NOMO-1 treated with DMSO at 0.1 percent for 48 hours (cell line): ENCODE results near the gene DKK2.
A peak's percentile ranks its signal among the peaks of the same experiment; 100 is the strongest.

Experiments
- DNase-seq: peaks from one replicate; lab custom pipeline; 2025; ENCODE audit not compliant: unreplicated experiment; lab: John Stamatoyannopoulos, UW

The DKK2 gene

DNA sequence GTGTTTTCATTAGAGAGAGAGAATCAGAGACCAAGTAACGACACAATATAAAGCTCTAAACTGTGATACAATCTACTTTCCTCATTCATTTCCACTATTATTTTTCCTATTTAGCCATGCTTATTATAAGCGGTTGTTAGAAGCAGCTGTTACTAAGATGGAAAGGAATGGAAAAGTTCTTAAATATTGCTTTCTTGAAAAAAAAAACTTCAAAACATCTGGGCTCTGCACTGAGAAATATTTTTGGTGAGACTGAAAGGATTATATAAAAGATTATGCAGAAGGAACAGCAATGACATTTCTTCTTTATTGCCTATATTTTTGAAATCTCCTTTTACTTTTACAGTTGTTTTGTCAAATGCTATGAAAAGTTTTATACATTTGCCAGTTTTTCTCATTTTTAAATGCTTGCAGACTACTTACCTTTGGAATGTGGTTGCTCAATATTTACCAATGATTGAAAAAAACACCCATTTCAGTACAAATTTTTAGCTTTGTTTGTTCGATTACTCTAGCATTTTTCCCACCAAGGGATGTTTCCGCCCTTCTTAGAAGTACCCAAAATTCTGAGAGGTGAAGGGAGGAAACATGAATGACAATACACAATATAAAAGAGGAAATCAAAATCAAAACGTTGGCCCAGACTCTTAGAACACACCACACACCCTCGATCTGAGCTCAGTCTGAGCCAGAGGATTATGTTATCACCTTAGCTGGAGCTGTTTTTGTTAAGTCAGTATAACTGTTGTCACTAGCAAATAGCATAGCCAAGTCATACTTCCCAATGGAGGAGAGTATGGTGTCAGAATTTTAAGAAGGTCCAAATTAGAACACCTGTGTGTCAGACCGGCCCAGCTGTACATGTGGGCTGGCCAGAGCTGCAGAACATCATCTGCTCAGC lies 18.4 kb downstream of the DKK2 start:
- no peak for DNase-seq

DNA sequence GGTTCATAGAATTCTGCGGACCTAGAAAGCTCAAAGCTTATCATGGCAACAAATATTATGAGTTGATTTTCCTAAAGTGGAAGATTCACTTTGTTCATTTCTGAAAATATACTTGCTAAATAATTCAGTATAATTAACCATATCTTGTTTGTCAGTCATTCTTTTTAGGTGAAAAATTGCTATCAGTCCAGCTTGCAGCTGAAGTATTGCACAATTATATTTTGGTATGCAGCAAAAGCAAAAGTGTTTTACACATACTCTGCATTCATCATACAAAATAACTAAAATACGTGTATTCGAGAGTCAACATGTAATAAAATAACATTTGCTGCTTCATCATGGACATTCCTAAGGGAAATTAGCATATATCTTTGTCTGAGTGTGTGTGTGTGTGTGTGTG lies 24.8 kb downstream of the DKK2 start:
- DNase-seq: no peak

DNA sequence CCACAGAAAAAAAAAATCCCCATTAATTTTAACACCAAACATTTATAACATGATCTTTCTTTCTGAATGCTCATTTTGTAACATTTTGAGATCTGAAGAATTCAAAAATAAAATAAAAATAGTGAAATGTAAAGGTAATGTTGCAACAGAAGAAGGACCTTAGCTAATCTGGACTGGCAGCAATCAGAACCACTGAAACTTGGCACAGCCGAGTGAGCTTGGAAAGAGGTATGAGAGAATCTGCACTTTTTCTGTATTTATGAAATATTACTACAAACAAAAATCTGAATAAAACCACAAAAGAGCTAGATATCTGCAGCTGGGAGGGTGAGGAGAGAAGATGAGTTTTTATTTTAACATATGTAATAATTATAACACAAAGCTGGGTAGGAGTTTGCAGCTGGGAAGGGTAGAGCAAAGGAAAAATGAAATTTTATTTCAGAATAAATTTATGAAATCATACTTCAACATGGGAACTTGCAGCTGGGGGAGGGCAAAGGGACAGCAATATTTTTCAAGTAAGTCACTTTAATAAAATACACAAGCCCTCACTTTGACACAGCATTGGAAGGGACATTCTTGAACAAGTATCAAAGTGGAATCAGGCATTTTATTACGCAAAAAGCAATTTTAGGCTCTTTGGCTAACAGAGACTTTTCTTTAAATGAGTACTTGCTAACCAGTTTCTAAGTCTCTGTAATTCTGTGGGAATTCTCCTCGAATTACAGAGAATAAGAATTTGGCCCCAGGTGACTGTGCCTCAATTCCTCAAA lies 26.7 kb downstream of the DKK2 start:
- DNase-seq: no peak

DNA sequence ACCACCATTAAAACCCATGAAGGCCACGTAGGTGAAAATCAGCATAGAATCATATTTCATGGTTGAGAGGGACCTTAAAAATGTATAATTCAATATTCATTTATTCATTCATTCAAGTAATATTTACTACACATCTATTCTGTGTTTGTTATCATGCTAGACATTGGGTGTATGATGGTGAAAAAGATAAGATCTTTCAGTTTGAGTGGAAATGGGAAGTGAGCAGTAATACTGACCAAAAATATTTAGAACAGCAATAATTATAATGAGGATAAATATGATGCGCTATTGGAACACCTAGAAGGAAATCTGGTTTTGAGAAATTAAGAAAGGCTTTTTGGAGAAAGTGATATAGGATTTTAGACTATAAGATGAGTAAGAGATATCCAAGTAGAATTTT lies 28.0 kb downstream of the DKK2 start:
- DNase-seq: no peak

DNA sequence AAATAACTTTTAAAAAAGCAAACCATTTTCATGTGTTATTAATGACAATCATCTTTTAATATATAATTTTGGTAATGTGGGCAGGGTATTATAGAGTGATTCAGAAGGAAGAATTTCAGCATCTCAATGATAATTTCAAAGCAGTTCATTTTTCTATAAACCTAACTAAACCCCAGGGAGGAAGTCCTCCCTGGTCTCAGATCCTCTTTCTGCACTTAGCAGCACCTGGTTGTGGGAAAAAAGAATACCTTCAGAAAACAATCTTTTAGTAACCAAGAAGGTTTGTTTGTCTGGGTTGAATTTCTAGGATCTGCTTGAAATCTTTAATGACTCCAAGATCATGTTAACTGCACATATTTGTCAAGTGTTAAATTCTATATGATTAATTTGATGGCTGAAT lies 29.9 kb downstream of the DKK2 start:
- peak; percentile 43 for DNase-seq

DNA sequence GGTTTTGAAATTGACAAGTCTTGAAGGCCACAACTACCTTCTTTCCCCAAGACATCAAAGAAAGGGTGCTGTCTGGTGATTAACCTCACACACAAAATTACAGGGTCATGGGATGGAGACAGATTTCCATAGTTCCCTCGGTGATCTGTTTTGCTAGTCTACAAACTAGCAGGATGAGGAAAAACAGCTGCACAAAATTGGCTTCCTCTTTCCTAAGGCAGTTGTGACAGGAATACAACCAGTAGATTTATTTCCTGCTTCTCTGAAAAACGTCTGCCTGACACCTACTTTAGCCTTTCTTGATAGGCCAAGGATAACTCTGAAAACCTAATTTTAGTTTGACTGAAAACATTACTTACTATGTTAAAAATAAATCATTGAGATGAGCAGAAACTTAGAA lies 39.6 kb downstream of the DKK2 start:
- peak; percentile 83 for DNase-seq

DNA sequence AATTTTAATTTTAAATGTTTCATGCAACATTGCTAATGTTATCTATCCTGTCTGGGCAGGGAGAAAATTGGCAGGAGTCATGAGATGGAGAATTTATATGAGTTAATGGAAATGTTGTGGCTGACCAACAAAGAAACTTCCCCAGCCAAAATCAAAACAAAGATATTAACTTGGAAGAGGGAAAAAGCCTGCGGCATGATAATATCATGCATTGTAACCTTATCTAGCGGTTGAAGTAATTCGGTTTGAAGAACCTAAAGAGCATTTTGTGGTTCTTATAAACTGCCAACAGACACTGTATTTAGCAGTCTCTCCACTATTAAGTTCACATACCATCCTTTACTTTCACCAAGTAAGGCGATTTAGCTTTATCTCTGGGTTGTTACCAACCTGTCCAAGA lies 42.3 kb downstream of the DKK2 start:
- DNase-seq: no peak

DNA sequence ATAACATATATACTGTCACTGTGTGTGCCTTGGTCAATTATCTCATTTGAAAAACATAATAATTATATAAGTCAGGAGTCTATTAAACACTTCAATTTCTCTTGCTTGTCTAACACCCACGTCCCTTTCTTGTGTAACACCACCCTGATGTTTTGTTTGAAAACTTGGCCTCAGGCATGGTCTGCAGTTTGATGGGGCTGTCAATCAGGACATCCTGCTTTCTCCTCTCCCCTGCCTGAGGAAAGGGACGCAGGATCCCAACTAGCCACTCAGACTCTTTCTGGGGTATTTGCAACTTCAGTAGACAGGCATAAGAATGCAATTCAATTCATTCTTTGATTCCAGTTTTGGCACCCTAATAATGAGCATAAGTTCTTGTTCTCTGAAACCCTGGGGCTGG lies 48.8 kb downstream of the DKK2 start:
- DNase-seq: no peak

DNA sequence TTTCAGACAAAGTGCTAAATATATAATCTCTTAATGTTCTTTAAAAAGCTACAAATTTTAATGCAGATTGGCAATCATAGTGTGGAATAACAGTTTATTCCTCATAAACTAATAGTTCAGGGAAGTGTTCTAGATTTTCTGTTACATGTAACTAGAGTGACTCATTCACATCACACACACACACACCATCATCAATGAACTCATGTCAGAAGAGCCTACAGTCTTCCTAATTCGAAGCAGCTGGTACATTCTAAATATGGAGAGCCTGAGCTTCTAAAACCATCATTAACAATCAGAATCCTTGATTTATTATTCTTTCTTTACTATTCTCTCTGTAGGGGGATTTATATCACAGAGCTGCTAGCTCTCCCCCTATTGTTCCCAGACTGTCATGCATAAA lies 49.6 kb downstream of the DKK2 start:
- DNase-seq: no peak

DNA sequence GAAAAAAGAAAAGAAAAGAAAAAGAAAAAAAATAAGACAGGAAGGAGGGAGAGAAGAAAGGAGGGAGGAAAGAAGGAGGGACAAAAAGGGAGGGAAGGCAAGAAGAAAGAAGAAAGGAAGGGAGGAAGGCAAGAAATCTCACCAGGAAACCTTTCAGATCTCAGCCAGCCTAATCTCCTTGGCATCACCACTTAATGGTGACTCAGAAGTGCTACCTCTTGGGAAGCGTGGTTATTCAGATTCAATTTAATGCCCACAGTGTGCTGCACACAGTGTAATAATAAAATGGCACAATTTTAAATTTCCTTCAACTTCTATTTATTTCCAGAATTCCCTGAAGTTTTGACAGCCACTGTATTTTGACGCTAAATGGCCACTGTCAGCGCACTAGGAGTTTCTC lies 50.3 kb downstream of the DKK2 start:
- DNase-seq: no peak

DNA sequence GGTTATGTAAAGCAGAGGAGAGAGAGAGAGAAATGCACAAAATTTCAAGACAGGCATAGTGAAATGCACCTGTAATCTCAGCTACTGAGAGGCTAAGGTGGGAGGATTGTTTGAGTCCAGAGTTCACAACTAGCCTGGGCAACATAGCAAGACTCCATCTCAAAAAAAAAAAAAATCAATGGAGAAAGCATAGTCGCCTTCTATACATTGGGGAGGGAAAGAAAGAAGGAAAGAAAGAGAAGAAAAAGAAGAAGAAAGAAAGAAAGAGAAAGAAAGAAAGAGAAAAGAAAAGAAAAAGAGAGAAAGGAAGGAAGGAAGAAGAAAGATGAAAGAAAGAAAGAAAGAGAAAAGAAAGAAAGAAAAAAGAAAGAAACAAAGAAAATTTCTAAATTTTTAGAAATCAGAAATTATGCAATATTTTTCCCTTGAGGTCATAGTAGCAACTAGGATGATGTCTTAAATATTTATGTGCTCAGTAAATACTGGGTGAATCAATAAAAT lies 53.4 kb downstream of the DKK2 start:
- DNase-seq: no peak

DNA sequence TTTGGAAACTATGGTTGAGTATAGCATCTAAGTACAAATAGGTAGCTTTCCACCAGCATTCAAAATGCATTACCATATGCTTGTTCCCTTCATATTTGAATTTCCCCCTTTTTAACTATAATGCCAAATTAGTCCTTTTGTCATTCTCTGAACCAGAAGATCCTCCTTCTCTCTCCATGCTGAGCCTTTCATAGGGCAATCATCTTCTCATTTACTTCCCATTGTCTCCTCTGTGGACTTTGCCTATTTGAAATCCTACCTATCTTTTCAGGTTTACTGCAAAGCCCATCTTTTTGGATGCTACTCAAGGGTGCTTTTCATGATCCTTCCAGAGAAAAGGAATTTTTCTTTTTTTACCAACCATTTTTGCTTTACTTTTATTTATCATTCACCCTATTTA lies 54.7 kb downstream of the DKK2 start:
- DNase-seq: no peak

DNA sequence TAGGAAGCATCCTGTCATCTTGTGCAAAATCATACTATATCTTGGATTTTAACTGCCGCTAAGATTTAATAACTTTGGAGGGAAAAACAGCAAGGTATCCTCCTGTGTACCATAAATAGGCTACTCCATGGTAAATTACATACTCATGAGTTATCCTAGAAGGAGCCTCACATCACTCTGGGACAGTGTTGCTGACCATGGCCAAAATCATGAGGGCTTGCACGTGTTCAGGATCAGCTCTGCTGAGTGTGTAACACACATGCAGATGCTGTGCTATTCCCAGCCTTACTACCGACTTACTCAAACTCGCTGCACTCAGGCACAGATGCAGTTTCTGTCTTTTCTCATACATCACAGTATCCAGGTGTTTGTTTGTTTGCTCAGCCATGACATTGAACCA lies 56.6 kb downstream of the DKK2 start:
- DNase-seq: no peak

DNA sequence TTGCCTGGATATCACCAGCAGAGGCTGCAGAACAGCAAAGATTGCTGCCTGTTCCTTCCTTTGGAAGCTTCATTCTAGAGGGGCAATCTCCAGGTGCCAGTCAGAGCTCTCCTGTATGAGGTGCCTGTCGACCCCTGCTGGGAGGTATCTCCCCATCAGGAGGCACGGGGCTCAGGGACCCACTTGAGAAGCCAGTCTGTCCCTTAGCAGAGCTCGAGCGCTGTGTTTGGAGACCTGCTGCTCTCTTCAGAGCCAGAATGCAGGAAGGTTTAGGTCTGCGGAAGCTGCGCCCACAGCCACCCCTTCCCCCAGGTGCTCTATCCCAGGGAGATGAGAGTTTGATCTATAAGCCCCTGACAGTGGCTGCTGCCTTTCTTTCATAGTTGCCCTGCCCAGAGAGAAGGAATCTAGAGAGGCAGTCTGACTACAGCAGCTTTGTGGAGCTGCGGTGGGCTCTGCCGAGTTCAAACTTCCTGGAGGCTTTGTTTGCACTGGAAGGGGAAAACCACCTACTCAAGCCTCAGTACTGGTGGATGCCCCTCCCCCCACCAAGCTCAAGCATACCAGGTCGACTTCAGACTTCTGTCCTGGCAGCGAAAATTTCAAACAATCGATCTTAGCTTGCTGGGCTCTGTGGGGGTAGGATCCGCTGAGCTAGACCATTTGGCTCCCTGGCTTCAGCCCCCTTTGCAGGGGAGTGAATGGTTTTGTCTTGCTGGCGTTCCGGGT lies 57.9 kb downstream of the DKK2 start:
- no peak for DNase-seq

DNA sequence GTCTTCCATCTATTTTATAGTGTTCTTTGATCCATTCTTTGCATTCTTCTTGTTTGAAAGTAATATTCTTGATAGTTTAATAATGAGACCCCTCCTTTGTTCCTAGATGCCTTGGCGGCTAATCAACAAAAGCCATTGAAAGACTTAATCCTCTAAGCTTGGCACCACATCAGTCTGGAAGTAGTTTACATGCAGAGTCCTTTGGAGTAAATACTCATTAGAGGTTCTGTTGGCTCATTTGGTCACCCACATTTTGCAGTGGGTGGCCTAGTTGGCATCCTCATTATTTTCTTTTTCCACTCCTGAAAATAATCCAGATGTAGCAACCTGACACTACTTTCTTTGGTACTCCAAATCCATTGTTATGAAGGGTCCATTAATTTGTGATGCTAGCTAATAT lies 64.5 kb downstream of the DKK2 start:
- no peak for DNase-seq

DNA sequence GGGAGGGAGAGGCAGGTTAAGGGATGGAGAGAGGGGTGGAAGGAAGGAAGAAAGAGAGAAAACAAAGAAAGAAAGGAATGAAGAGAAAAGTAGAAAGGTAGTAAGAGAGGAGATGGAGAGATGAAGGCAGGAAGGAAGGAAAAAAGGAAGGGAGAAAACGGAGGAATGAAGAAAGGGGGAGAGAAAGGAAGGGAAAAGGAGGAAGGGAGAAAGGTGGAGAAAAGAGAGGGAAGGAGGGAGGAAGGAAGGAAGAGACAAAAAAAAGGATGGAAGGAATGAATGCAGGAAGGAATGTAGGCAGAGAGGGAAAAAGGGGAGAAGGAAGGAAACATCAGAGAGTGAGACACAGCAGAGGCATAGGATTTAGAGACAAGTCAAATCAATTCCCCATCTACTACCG lies 68.2 kb downstream of the DKK2 start:
- DNase-seq: no peak

DNA sequence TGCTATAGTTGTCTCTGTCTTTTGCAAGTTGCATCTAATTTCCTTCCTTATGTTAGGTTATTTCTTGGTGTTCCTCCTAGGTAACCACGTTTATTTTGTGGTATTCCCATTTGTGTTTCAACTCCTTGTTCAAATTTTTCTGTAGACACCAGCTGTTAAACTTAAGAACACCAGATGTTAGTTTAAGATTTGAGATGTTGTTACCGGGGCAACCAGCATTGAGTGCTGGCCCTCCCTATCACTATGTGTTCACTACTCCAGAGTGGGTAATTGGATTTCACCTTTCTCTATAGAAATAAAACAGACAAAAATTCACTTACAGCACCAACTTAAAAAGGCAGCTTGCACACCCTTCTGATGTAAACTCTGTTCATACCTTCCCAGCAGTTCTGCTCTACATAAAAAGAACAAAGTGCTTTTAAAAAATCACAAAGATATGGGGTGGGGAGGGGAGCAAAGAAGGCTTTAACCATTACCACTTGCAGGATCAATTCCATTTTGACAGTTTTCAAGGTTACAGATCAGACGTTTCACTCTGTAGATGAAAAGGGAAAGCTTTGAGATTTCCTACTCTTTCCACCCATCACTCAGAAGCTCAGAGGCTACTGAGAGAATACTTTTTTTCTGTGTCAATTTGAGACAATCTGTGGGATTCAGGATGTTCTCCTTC lies 82.9 kb downstream of the DKK2 start:
- DNase-seq: no peak

DNA sequence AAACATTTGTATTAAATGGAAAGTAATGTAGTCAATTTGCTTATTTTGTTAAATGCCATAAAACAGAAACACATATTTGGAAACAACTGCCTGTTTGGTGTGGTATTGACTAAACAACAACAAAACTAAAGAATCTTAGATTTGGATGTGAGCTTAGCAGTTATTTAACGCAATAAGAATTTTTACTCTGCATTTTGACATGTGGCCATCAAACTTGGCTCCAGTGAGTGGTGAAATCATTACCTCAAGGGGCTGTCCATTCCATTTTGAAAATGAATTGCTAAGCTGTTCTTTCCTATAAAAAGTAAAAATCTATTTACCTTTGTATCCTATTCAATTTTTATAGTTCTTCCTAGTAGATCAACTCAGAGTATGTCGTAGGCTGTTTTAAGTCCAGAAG lies 84.2 kb downstream of the DKK2 start:
- DNase-seq: no peak

DNA sequence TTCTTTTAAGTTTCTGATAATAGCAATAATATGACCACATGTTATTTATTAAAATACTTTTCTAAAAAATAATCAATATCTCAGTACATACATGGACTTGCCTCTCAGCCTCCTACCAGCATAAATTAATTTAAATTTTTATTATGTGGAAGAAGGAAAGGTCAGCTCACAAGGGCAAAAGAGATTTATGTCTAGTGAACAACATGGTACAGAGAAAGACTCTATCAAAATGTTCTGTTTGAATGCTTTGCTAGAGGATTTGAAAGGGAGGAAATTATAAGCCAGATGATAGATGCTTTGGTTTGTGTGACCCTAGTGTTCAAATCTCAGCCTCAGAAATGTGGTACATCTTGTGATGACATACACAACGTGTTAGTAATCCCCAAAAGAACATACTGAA lies 94.3 kb downstream of the DKK2 start:
- no peak for DNase-seq

DNA sequence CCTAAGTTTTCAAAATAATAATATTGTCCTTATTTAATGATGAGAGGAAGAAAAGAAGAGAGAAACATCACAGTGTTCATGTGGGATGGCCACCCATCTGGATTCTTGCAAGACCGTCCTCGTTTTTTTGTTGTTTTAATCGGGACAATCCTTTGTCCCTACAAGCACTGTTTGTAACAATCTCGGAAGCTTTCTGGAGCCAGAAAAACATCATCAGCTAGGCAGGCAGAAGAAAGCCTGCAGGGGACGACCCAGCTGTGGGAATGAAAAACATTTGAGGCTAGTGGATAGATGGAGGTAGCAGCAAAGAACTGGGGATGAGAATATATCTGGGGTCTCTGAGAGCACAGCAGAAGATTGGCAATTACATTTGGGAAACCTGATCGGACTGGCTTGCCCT lies 105.6 kb downstream of the DKK2 start:
- no peak for DNase-seq

DNA sequence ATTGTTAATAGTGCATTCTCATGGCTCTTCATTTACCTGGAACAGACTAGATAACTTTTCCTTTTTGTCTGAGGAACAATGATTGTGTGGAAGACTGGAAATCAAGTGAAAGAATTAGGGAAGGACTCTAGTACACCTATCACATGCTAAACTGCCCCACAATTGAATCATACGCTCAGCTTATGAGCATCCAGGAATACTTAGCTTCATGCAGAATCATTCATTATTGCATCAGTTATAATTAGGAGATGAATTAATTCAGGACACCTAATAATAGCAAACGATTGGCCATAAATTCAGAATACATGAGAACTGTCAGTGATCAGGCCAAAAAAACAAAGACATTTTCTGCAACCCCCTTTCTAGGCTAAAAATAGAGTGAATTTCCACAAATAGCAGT lies 106.9 kb downstream of the DKK2 start:
- no peak for DNase-seq
